Hematopoietic multipotent progenitor cell treated with erythropoietin and hydrocortisone succinate and interleukin-3 and kit ligand, for 4 days (in vitro differentiated cells): ENCODE data around the gene EMC10.

Source experiments
- DNase-seq: peaks from one replicate; pipeline ENCODE4 v3.0.0-alpha.2; 2015

The EMC10 gene

GRCh38 chr19:50500060-50500752, 23.9 kb downstream of the EMC10 start:
- peak; percentile 51 for DNase-seq

DNA sequence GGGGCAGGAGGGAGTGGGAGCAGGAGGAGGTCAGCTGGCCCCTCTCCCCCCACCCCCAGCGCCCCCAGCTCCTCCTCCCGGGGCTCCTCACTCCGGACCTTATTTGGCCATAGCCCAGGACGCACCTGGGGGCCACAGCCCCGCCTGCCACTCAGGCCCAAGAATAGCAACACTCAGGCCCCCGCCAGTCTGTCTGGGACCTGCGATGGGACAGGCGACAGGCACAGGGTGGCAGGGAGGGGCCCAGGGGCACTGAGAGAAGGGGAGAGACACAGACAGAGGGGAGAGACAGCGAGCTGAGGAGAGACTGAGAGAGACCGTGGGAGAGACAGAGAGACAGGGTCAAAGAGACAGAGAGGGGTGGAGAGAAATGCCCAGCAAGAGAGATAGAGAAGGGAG, 24.4 kb downstream of the EMC10 start:
- no peak for DNase-seq

DNA sequence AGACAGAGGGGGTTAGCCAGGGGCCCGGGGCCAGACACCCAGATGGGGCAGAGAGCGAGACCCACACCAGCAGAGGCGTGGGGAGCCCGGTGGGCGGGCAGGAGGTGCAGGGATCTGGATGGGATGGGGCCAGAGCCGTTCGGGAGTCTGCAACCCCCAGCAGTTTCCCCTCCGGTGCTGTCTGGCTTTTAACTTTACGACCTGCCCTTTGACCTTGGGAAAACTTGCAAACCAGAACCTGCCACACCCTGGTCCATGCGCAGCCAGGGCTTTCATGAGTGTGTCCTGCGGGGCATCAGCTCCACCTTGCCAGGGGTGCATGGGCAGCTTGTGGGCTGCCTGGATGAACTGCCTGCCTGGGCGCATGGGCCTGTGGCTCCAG, 24.9 kb downstream of the EMC10 start:
- no peak for DNase-seq

- DNase-seq: no peak
These were observed 25.5 kb downstream of the EMC10 start for GRCh38 chr19:50501568-50502475.

GRCh38 chr19:50505856-50506611, 29.7 kb downstream of the EMC10 start:
- no peak for DNase-seq

- DNase-seq: no peak
These were observed 30.4 kb downstream of the EMC10 start for GRCh38 chr19:50506700-50507099.

DNA sequence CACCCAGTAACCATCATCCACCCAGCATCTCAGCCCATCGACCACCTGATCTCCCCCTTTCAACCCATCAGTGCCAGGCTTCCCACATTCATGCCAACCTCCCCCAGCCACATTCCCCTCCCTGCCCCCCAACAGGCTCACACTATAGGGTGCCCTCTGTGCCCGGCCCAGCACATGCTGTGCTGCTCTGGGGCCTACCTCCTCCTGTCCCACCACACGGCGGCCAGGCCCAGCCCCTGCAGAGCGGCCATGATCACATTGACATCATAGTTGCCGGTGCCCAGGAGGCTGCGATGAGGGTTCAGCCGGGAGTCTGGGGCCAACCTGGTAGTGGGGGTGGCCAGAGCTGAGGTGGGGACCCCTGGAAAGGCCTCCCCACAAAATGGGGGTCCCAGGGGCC, 31.1 kb downstream of the EMC10 start:
- no peak for DNase-seq

DNA sequence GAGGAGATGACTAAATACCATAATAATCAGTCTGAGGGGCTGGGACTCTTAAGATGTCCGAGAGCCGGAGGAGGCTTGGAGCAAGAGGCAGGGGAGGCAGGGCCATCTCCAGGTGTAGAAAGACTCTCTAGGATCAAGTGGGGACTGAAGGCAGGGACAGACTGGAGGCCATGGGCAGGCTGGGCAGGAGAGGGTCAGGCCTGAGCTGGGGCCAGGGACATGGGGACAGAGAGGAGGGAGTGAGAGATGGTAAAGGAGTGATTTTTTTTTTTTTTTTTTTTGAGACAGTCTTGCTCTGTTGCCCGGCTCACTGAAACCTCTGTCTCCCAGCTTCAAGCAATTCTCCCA, 32.5 kb downstream of the EMC10 start:
- DNase-seq: no peak

GRCh38 chr19:50509366-50509765, 33.1 kb downstream of the EMC10 start:
- DNase-seq: peak; percentile 22

GRCh38 chr19:50510121-50510670, 33.9 kb downstream of the EMC10 start:
- DNase-seq: no peak

- no peak for DNase-seq
These were observed 34.4 kb downstream of the EMC10 start for GRCh38 chr19:50510700-50511068.

GRCh38 chr19:50511069-50511822, 34.9 kb downstream of the EMC10 start, which contains the start of gene JOSD2:
Gene JOSD2 (minus strand): TSS chr19:50511191. CDS start chr19:50510431, 760 bp downstream.
- DNase-seq: peak; percentile 100

GRCh38 chr19:50512112-50512998, 36.0 kb downstream of the EMC10 start:
- no peak for DNase-seq

GRCh38 chr19:50512999-50513745, 36.9 kb downstream of the EMC10 start:
- DNase-seq: no peak

- no peak for DNase-seq
These were observed 37.5 kb downstream of the EMC10 start, which contains the start of gene ASPDH for GRCh38 chr19:50513746-50514345. Gene ASPDH (minus strand): TSS chr19:50513913. CDS start chr19:50513823, 90 bp downstream.

DNA sequence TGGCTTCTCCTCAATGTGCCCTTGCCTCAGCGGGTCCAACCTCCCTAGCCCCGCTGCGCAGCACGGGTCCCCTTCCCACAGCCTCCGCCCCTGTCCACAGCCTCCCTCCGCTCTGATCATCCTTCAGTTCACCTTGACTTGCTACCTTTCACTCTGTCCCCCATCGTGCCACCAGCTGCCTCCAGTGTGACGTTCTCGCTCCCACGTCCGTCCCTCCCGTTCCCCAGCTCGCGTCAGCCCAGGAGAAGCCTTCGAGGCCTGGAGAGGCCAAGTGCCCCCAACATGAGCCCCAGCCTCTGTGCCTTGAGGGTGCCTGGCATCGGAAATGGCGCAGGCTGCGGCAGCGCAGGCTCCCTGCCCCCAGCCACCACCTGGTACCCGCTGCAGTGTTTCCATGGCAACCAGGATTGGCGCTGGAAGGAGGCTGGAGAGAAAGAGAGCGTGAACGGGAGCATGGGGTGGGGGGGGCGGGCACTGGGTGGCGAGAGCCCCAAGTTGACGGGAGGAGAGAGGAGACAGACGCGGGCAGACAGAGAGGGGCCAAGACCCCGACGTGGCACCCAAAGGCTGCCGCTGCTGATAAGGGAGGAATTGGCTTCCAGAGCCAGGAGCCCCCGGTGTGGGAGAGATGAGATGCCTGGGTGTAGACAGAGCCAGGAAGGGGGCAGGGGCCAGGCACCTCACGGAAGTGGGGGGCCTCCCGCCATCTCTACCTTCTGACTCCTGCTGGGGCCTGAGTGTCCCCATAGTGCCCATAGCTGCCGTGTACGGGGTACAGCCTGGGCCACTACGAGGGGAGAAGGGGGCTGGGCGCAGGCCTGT, 38.2 kb downstream of the EMC10 start:
- DNase-seq: no peak

DNA sequence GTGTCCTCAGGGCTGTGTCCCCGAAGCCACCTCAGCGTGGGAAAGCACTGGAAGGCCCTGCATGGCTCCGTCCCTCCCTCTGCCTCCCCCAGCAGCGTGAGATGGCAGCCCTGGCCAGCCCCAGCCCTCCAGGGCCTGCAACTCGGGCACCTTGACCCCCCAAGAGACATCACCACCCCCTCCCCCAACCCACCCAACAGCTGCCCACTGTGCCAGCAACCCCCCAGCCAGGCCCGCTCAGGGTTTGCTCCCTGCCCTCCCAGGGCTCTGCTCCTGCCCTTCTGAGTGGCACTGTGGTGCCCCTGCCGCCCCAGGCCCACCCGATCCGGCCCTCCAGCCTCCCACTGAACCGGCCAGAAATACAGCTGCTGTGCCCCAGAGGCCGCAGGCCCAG, 38.9 kb downstream of the EMC10 start:
- DNase-seq: no peak

- DNase-seq: no peak
These were observed 40.1 kb downstream of the EMC10 start for GRCh38 chr19:50516456-50516855.
